Measurements from ENCODE around the gene DOK6.

DOK6 gene

DNA sequence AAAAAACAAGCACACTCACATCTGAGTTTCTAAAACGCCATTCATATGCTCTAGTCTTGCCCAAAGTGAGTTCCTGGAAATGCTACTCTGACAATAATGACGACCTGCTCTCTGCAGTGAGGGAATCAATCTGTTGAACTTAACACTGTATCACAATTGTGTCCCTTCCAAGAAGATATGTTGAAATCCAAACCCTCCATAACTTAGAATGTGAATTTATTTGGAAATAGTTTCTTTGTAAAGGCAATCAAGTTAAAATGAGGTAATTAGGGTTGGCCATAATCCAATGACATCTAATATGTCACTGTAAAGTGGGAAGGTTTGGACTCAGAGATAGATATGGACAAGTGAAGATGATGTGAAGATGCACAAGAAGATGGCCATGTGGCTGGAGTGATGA is 282.5 kb downstream of the DOK6 start:
- DNase-seq: no peak

DNA sequence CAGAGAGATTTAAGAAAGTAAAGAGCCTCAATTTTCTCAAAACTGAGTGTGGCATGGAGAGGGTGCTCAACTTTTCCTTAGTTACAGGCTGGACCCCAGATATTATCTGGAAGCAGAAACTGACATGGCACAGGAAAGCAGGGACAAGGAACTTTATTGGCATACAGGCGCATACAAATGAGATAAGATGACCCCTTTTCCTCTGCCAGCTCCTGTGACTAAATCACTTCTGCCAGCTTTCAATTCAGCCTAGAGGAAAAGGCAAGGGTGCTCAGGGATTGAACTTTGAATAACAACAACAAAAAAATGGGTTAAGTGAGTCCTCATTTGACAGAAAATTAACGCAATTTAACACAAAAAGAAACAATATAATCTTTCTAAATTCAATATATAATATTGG is 284.1 kb downstream of the DOK6 start:
- DNase-seq: no peak

DNA sequence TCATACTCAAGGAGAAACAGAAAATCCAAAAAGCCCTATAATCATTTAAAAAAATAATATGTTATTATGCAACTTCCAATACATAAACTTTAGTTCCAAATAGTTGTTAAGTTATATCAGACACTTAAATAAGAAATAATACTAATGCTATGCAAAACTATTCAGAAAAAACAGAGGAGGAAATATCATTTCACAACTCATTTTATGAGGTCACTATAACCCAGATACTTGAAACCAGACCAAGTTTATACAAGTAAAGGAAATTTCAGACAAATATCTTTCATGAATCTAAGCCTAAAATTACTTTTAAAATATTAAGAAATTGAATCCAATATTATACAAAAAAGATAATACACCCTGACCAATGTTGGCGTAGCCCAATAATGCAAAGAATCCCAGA is 286.2 kb downstream of the DOK6 start:
- DNase-seq: no peak

DNA sequence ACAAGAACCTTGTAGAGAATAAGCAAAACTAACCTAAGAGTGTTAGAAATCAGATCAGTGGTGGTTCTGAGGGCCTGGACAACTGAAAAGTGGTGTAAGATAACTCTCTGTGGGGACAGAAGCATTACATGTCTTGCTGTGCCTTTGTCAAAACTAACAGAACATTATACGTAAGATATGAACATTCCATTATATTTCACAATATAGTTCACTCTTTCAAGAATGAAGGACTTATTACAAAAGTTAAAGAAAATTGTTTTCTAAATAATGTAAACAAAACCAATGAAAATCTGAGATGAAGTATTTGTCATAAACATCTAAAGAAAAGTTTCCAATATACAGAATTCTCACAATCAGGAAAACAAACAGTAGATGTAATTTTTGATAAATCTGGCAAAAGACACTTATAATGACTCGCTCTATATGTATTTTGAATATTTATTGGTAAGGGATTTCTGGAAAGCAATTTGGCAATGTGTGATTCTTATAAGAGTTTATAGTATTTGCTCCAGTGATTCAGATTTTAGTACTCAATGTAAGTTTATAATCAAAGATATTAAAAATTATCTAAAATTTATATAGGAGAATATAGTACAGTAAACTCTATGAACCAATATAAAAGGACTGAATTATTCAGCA is 288.6 kb downstream of the DOK6 start:
- no peak for DNase-seq

DNA sequence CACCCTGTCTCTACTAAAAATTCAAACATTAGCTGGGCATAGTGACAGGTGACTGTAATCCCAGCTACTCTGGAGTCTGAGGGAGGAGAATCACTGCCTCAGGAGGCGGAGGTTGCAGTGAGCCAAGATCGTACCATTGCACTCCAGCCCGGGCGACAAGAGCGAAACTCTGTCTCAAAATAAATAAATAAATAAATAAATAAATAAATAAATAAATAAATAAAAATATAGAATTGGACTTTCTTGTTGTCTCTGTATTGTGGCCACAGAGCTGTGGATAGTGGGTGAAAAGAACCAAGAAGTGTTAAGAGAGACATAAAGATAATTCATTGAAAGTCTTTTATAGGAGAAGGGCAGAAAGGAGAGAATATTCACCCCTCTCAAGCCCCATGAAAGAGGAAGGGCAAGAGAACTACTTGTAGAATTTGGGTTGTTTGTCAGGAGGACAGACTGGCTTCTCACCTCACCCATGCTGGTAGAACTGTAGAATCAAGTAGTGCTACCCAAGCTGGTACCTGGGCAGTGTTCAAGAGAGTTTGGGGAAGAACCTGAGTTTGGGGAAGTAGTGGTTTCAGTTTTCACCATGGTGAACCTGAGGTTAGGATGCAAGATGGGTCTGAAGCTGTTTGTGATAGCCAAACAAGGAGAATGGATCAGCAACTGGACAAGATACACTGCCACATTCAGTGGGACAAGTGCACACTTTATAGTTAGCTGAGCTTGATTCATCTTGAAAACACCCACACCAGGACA is 290.5 kb downstream of the DOK6 start:
- DNase-seq: no peak

DNA sequence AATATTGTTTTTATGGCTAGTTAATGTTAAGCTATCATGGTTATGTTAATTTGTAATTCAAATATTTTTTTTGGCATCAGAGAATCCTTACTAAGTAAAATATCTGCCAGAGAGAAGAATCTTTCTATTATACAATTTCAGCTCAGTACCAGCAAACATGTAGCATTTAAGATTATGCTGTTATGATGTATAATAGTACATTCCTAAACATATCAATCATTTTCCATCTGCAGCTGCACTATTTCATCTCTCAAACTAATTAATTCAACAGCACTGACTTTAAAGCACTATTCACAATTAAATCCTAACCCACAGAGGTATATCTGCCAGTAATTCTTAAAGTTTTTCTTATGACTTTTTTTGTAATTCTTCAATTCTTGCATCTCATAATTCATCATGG is 296.4 kb downstream of the DOK6 start:
- no peak for DNase-seq

DNA sequence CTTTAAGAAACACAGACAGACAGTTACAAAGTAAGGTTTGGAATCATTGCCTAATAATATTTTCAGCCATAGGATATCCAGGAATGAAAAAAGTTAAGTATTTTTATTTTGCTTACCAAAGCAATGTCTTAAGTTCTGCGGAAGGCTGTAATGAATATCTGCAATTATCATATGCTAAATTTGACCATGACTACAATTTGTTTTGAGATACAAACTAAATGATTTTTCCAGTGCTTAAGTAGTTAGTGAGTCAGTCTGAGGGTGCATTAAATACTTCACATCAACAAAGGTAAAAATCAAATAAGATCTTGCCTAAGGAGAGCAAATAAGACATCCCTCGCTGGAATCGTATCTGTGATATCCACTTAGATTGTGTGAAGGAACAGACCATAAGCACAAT is 297.0 kb downstream of the DOK6 start:
- DNase-seq: no peak

DNA sequence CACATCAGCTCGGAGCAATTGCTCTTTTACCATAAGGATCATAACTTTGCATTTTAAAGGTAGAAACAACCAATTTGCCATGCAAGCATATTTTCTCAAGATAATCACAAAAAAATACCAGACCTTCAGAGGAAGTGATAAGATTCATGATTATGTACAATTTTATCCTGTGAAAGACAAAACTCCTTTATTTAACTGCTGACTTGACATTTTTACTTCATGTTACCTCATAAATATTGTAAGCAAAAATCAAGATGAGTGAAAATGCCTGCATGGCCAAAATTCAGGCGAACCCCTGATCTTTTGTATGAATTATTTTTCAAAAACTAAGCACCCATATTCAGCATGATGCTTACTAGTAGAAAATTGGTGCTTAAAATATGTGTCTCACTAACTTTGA is 300.6 kb downstream of the DOK6 start:
- DNase-seq: no peak

DNA sequence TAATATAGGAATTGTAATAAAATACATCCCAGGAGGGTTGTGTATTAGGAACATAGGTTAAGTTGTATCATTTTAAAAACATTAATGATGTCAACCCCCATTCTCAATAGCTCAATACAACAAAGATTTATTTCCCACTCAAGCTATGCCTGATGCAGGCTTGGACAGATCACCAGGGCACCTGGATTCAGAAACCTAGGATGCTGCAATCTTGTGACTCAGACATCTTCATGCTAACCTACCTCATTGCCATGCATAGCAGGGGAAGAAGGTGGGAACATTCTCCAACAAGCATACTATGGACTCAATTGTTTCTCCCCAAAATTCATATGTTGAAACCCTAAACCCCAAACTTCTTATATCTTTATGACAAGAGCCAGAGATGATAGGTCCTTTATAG is 302.8 kb downstream of the DOK6 start:
- DNase-seq: no peak

DNA sequence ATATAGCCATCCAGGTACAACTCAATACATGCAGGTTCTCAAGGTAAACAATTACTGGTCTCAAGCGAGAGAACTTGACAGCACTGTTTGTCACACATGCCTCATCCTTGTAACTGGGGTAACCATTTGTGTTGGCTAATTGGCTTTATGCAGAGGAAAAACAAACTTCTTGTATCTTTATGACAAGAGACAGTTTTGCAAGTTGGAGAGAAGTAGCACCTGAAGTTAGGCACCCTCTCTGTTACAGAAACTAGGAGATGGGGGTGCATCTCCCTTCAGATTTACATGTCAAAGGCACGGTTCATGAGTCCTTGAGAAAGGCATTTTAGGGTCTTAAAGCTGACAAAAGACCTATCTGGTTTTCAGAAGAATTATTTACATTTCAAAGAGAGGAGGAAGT is 305.3 kb downstream of the DOK6 start:
- DNase-seq: no peak

DNA sequence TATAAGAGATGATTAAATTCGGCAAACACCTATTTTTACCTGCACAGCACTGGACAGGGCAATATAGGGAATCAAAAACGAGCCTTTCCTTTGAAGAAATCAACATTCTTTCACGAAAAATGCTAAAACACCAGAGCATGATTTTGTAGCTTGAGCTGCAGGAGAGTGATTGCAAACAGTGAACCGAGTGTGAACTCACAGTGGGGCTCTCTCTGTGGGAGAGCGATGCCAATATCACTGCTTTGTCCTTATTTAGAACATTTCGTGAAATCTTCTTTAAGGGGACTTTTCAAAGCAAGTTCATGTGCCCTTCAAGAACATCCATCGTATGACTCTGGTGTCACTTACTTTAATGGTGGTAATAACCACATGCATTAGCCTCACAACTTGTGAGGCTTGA is 308.2 kb downstream of the DOK6 start:
- DNase-seq: no peak

DNA sequence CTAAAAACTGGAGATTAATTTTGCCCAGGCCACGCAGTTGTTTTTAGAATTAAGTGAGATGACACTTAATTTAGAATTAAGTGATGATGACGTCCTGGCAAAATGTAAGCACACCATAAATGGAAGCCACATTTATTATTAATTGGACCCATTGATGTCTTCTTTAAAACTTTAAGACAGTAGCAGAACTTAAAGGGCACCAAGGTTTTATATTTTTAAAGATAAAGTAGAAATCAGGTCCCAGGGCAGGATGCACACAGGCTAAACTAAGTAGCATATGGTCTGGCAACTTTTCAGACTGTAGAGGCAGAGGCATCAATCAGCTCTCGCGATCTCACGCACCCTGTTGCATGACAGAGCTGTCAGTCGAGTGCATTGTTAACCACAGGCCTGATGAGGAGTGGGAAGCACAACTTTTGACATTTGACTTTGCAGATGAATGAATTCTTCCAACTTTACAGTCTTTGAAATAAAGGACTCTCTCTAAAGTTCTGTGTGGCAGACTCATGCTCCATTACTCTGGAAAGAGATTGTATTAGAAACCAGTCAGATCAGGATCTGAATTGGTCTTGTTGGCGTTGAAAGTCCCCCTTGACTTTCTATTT is 314.6 kb downstream of the DOK6 start:
- DNase-seq: no peak

DNA sequence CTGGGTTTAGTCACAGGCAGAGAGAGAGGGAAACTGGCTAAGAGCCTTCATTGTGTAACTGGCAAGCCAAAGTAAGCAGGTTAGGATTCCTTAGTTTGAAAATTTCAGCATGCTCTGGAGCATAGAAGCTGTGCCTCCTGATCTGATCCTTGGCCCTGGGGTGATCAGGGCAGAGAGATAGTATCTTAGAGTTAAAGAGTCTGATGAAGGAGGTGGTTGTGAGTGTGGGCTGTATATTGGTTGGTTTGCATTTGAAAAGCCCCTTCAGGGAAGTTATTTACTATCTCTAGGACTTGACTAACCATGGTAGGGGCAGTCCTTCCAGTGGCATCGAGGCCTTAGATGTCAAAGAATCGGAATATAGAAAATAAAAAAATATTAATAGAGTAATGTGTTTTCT is 316.9 kb downstream of the DOK6 start:
- DNase-seq: no peak

DNA sequence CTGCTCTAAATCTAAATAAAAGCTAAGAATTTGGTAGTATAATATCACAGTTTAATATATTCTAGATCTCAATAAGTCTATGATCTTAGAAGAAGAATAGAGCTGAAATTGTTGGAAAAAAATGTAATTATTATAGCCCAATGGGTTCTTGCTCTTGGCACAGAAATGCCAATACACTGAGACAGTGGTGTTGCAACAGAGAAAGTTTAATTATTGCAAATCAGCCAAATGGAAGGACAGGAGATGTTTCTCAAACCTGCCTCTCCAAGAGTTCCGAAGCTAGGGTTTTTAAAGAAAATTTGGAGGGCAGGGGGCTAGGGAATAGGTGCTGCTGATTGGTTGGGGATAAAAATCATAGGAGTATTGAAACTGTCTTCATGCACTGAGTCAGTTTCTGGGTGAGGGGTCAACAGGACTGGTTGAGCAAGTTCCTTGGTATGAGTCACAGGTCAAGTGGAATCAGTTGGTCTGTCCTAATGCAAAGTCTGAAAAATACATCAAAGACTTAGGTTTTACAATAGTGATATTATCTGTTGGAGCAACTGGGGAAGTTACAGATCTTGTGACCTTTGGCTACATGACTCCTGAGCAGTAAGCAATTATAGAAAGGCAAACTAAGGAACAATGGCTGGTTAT is 318.3 kb downstream of the DOK6 start:
- no peak for DNase-seq

DNA sequence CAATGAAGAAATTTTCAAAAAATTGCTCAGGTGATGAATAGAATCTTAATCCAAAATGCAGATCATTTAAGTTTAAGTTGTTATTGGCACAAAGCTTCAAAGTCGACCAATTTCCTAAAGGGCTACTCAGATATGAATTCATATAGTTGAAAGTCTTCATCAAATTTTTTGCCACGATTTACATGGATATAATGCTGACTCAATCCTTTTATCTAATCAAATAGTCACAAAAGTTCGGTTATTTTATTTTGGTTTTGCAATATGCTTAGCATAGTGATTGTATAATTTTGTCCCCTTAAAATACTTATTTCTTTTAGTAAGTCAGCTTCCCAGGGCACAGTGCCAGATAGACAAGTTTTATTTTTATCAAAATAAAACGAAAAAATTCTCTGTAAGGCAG is 319.7 kb downstream of the DOK6 start:
- no peak for DNase-seq

DNA sequence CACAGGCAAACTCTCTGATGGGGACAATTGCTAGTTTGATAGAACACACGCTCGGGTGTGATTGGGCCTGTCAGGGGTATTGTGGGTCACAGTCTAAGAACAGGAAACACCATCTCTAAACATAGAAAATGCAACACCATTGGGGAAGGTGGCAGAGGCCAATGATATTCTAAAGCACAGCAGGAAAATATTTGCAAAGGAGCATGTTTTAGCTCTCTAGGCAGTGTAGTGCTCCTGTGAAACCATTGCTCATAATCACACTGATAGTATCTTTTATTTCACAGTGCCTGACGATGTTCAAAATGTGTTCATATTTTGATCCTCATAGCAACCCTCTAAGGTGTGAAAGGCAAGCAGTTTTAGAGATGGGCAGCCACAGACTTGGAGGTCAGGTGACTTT is 322.7 kb downstream of the DOK6 start:
- no peak for DNase-seq

DNA sequence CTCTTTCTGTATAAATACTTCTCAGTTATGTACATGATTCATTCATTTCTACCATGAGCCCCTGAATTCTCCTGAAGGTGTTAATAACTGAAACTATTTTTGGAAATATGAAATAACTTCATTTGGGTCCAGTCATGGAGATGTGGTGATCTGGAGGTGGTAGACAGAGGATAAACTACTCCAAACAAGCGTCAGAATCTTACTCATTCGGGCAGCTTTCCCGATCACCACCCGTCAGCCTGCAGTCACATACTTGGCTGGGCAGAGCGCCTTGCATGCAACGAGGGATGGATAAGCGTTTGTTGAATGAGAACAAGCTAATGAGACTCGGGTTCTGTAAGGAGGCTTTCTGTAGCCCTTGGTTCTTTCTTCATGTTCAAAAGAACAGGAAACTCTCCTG is 324.3 kb downstream of the DOK6 start:
- DNase-seq: peak in 29 of 58 donors; percentile 1 to 63 (median 17)

DNA sequence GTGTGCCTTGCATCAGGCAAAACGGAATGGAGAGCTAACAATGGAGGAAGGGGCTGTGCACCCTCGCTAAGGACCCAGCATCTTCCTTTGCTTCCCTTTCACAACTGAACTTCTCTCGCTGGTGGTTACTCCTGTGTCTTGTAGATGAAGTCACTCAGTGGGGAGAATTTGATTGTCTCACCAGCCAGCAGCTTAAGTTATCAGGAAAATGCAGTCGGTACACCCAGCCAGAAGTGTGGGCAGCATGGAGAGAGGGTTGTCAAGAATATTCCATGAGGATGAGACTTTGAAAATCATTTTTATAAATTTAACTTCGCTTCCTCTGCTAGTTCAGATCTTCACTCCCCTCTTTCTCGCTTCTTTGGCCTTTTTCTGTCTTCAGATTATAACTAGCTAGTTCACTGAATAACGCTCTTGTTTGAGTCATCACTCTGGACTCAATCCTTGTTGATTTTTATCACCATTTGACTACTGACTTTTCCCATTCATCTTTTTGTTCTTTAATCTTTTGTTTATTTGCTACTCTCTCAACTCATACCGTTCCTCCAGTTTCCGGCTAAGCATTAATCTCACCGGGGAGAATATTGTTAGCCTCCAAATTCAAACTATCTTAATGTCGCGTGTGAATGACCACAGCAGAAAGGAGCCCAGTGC is 325.3 kb downstream of the DOK6 start:
- DNase-seq: peak in 5 of 58 donors; percentile 3 to 27 (median 5)

DNA sequence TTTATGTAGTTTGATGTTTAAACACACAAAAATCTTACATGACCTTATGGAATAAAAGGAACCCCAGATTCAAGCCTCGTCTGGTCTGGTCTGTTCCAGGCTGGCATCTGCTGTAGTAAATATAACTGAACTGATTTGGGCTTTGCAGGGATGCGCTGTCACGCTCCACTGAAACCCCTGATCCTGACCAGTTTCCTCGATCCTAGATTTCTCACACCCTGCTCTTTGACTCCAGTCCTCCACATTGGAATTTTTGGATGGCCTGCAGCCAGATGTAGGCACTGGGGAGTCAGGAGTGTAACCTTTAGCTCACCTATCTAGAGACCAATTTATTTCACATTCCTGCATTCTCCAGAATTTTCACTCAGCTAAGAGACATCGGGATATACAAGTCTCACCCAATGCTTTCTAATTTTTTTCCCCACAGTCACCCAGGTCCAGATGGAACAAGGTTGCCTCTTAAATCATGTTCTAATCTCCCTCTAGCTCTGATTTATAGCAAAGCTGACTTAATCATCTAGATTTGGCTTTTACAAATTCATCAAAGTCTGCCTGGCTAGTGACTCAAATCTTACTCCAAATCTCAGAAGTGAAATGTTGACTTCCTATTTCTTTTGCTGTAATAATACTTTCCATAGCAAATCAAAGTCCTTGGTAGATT is 327.4 kb downstream of the DOK6 start:
- DNase-seq: no peak

DNA sequence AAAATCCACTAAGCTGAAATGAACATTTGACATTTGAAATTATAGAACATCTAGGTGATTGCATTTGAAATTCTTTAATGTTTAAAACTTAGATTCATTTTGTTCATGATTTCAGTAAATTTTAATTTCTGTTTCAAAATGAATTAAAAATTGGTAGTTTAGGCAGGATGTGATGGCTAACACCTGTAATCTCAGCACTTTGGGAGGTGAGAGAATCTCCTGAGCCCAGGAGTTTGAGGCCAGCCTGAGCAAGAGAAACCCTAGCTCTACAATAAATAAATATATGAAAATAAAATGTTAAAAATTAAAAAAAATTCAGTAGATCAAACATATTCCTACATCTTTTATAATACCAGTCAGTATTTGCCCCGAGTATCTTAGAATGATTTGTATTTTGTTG is 330.0 kb downstream of the DOK6 start:
- DNase-seq: no peak

DNA sequence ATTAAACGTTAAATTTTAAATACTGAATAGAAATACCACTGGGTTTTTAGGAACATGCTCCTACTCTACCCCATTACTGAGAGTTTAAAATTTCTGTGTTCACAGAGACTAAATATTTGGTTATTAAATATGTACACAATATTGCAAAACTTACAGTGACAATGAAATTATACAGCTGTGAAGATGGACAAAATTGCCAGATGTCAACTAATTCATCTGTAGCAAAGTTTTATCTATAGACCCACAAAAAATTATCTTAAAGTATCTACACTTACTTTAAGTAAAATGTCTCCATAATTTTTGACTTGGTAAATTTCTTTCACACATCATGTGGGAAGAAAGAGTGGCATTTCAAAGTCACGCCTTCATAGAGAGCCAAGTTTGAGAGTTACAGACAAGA is 333.8 kb downstream of the DOK6 start:
- DNase-seq: no peak
